HG03521 (cell line): ENCODE results near the gene ABCC6.
"Not testable (repeated sequence)": the region's sequence is repeated elsewhere in the genome, so short reads cannot be mapped to it uniquely, and the experiment has no call there.

Experiments used
- ATAC-seq: cut with Tn5 transposase; IDR thresholded peaks from one replicate; pipeline ENCODE4 v1.9.1; 2021; ENCODE audit warnings: mild to moderate bottlenecking, moderate library complexity; ENCODE audit not compliant: unreplicated experiment

ABCC6 gene

GRCh38 chr16:16162591-16162990 lies 60.7 kb downstream of the ABCC6 start:
- ATAC-seq = no peak

DNA sequence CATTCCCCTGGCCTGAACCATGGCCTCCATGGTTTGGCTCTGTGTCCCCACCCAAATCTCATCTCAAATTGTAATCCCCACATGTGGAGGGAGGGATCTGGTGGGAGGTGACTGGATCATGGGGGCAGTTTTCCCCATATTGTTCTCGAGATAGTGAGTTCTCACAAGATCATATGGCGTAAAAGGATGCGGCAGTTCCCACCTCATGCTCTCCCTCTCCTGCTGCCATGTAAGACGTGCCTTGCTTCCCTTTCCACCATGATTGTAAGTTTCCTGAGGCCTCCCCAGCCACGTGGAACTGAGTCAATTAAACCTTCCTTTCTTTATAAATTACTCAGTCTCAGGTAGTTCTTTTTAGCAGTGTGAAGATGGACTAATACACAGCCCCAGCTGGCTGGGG lies 61.5 kb downstream of the ABCC6 start:
- ATAC-seq = not testable (repeated sequence)

DNA sequence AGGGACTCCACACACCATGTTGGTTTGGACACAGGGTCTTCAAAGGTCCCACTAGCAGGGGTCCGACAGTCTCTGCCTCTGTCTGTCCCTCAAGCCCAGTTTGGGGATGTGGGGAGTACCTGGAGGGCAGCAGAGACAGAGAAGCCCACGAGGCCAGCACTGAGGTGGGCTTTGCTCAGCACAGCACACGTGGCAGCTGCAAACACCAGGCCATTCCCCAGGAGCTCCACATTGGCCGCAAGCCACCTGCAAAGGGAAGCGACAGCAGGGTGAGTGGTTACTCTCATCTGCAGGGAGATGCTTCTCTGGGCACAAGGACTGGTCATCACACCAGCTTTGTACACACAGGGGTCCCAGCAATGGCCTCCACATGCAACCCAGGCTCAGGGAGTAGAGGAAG lies 62.0 kb downstream of the ABCC6 start:
- no peak for ATAC-seq

DNA sequence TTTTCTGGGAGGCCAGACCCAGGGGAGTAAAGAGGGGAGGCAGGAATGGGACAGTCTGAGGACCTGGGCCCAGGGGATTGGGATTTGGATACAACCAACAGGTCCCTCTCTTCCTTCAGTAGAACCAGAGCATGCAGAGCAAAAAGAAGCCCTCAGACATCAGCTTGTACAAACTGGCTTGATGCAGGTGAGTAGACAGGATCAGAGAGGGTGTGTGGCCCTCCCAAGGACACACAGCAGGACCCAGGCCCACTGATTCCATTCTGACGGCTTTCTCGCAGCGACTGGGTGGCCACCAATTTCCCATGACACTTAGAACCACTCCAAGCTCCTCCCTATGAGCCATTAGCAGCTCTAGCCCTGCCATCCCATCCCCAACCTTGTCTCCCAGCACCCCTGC lies 63.6 kb downstream of the ABCC6 start:
- ATAC-seq = no peak

DNA sequence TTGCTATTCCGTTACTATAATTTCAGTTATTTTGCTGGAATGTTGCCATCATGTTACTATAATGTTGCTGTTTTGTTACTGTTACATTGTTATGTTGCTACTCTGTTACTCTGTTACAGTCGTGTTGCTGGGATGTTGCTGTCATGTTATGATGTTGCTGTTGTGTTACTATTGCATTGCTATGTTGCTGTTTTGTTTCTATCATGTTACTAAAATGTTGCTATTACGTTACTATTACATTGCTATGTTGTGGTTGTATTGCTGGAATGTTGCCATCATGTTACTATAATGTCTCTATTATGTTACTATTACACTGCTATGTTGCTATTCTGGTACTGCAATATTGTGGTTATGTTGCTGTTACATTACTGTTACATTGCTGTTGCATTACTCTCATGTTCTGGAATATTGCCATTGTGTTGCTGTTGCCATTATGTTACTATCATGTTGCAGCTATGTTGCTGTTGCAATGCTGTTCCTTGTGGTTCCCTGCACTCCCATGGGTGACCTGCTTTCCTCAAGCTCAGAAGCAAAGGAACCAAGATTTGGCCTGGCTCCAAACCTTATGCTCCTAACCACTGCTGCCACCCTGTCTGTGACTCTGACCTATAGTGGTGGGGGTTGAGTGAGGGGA lies 64.4 kb downstream of the ABCC6 start:
- no peak for ATAC-seq

- no peak for ATAC-seq
Measured at GRCh38 chr16:16158082-16158658, 65.1 kb downstream of the ABCC6 start.

GRCh38 chr16:16157166-16157565 lies 66.1 kb downstream of the ABCC6 start:
- ATAC-seq = no peak

GRCh38 chr16:16155234-16155633 lies 68.1 kb downstream of the ABCC6 start:
- ATAC-seq = no peak

GRCh38 chr16:16154281-16154951 lies 68.9 kb downstream of the ABCC6 start:
- no peak for ATAC-seq

DNA sequence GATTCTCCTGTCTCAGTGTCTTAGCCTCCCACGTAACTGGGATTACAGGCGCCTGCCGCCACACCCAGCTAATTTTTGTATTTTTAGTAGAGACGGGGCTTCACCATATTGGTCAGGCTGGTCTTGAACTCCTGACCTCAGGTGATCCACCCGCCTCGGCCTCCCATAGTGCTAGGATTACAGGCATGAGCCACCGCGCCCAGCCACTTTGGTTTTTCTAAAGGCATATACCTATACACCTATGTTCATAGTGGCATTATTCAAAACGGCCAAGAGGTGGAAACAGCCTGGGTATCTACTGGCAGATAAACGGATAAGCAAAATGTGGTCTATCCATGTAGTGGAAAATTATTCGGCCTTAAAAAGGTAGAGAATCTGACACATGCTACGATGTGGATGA lies 70.3 kb downstream of the ABCC6 start:
- ATAC-seq = not testable (repeated sequence)

- ATAC-seq = no peak
Measured at GRCh38 chr16:16151315-16151714, 72.0 kb downstream of the ABCC6 start.

DNA sequence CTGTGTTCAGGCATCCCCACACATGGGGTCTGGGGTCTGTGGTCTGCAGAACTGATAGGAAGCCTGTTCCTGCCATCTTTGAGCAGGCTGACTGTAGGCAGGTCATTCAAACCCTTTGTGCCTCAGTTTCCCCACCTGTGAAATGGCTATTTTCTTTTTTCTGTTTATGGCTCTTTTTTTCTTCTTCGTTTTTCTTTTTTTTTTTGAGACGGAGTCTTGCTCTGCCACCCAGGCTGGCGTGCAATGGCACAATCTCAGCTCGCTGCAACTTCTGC lies 72.5 kb downstream of the ABCC6 start:
- ATAC-seq = no peak

- no peak for ATAC-seq
Measured at GRCh38 chr16:16150117-16150877, 73.0 kb downstream of the ABCC6 start.

DNA sequence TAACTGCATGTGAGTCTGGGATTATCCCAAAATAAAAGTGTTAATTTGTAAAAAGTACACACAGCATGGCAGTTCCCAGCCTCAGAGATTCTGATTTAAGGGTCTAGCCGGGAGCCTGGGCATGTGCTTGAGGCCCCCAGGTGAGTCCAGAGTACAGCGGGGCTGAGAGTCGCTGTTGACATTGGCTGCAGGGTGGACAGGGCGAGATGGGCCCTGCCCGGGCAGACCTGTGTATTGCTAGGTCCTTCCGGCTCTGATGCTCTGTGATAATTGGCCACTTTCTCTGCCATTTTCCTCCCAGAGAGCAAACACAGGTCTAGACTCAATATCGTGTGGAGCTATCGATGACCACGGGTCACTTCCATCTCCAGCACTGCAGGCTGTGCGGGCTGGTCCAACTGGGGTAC lies 73.6 kb downstream of the ABCC6 start:
- ATAC-seq = no peak

DNA sequence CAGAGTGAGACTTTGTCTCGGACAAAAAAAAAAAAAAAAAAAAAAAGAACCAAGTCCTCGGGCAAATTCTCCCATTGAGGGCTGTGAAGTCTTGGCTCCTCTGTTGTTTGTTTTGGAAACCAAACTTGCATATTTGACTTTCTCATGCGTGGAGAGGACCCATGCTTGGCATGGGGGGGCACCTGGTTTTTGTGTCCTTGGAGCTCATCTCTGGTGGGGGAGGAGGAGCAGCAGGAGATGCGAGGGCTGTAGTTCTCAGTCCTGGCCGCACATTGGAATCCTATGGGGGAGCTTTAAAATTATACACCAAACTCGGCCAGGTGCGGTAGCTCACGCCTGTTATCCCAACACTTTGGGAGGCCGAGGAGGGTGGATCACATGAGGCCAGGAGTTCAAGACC lies 74.5 kb downstream of the ABCC6 start:
- no peak for ATAC-seq

GRCh38 chr16:16148000-16148599 lies 75.2 kb downstream of the ABCC6 start:
- not testable (repeated sequence) for ATAC-seq

DNA sequence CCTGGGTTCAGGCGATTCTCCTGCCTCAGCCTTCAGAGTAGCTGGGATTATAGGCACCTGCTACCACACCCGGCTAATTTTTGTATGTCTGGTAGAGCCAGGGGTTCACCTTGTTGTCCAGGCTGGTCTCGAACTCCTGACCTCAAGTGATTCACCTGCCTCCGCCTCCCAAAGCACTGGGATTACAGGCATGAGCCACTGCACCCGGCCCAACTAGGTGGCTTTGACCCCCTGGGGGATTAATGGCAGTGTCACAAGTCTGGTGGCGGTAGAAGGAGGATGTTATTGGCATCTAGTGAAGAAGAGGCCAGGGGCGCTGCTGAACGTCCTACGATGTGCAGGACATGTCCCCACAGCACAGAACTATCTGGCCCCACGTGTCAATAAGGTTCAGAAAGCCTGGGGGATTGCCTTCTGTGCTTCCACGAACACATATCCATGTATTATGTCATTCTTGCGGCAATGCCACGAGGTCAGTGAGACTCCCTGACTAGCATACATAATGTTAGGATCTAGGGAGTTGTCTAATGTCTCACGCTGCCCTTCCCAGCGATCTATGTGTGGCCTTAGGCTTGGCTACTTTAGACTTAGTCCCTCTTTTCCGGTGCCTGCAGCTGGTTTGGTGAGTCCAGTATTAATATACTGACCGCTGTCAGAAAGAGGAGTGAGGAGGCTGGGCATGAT lies 75.8 kb downstream of the ABCC6 start:
- ATAC-seq = no peak

DNA sequence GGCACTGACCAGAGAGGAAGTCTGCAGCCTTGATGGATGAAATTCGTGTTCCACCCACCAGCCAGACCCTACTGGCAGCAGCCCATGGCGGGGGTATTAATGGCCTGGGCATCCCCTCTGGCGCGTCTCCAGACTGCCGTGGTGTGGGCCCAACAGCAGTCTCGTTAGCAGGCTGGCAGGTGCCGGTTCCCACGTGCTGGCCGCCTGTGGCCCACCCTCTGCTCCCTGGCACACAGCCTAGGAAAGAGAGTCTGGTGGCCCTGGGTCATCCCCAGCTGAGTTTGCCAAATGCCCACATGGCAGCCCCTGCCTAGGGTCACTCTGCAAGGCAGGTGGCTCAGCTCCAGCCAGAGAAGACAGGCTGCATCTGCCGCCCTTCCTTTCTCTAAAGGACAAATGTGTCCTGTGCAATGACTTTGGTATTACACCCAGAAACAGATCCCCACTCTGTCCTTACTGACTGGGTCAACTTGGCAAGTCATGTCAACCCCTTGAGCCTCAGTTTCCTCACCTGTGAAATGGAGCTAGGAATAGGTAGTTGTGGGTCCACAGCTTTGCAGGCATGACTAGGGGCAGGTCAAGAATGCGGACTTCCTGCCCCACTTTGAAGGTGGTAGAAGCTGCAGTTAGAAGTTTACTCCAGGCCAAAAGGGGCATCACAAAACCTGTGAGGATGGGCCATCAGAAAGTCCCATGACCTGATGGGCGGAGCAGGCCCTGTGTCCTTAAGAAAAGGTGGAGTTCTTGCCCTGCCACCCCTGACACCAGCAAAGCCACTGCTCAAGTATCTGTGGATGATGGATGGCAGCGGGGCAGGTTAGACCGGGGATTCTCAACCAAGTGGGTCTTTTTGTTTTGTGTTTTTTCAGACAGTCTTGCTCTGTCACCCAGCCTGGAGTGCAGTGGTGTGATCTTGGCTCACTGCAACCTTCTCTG lies 76.6 kb downstream of the ABCC6 start:
- ATAC-seq = no peak

DNA sequence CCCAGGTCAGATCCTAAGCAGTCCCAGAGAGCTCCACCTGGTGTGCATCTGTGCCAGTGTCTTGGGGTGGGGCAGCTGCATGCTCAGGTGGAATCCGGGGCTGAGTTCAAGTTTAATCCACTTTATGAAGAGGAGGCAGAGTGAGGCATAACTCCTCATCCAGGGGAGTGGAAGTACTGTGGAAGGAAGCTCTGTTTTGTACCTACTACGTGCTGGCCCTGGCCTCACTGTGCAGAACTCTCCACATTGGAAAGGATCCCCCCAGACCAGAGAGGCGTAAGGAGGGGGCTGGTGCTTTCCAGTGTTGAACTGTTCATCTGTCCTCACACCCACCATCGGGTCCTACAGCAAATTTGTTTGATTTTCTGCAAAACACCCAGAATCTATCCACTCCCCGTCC lies 78.0 kb downstream of the ABCC6 start:
- ATAC-seq = no peak

GRCh38 chr16:16144416-16144815 lies 78.9 kb downstream of the ABCC6 start:
- no peak for ATAC-seq
